Lower leg skin (tissue), 4 donors: ENCODE data around the gene ACSL1. TPM values are rescaled to one million over a fixed set of nuclear protein-coding genes. Genes with fewer than 3 reads are reported as not detected.
A peak's percentile ranks its signal among the peaks of the same experiment; 100 is the strongest.

ENCODE experiments used
- DNase-seq, 2 donors: peaks; one replicate each; pipeline ENCODE4 v3.0.0-alpha.2; 2019; ENCODE audit warnings: low spot score in 2 of 2
- H3K4me3 ChIP-seq: fragments of 200-600 bp; sonication (generic); 2 replicates; pipeline ENCODE4 v1.5.1; 2017; ENCODE audit warnings: mild to moderate bottlenecking, low read depth; ENCODE audit not compliant: poor library complexity, severe bottlenecking
- CTCF ChIP-seq, 3 donors: fragments of 450-650 bp; IDR thresholded peaks; one replicate each; pipeline ENCODE4 v1.5.1; 2016; ENCODE audit warnings: antibody characterized with exemption in 3 of 3, mild to moderate bottlenecking in 3 of 3, moderate library complexity in 2 of 3
- POLR2A ChIP-seq, 2 donors: fragments of 450-650 bp; IDR thresholded peaks; one replicate each; pipeline ENCODE4 v1.6.1; 2016 to 2017; ENCODE audit warnings: antibody characterized with exemption in 2 of 2, mild to moderate bottlenecking in 1 of 2, moderate library complexity in 1 of 2
- WGBS, 2 donors: methylation state at CpG; one replicate each; pipeline ENCODE4 v1.1.5; 2018; 5-methylcytosine and 5-hydroxymethylcytosine counted together
- intact Hi-C: fragments of 100-400 bp; cut with DNase I; formaldehyde crosslinking; loops from one replicate; pipeline ENCODE4 v1.15.0; 2023; ENCODE audit warnings: low total_unique reads
- total RNA-seq, 4 donors: library from RNA; depleted of rRNA; stranded (reverse); fragments of >200 nt; gene quantifications; one replicate each; pipeline ENCODE4 v1.1.0, GENCODE V29; 2016

Gene ACSL1
- total RNA-seq, 4 donors from 2014 or later, result 190 to 308 (median 266) TPM

- intact Hi-C loops, result no loop called here
- peak in 1 of 2 donors; percentile 45 for DNase-seq
- no peak for TF ChIP-seq POLR2A (IDR thresholded peaks at IDR 0.05)
- no peak for TF ChIP-seq CTCF (IDR thresholded peaks at IDR 0.05)
- WGBS, 2 donors, result 74 to 85% methylated on average over 6 of the region's 6 CpGs
- no peak overlapping the region for H3K4me3 ChIP-seq
Observed at GRCh38 chr4:184819786-184820185, 6.0 kb downstream of the ACSL1 start.

- WGBS, 2 donors, result 81 to 82% methylated on average over 4 of the region's 4 CpGs
- TF ChIP-seq POLR2A (IDR thresholded peaks at IDR 0.05) (no peak), CTCF (IDR thresholded peaks at IDR 0.05) (no peak)
- intact Hi-C loops, result no loop called here
- H3K4me3 ChIP-seq, result no peak overlapping the region
- peak in 1 of 2 donors; percentile 5 for DNase-seq
Observed at GRCh38 chr4:184818216-184818564, 7.6 kb downstream of the ACSL1 start.

- 74 to 76% methylated on average over 10 to 11 of the region's 11 CpGs for WGBS, 2 donors
- no peak overlapping the region for H3K4me3 ChIP-seq
- TF ChIP-seq POLR2A (IDR thresholded peaks at IDR 0.05) (no peak), CTCF (IDR thresholded peaks at IDR 0.05) (no peak)
- intact Hi-C loops, result no loop called here
- peak in 1 of 2 donors; percentile 77 for DNase-seq
Observed at GRCh38 chr4:184817494-184818215, 8.1 kb downstream of the ACSL1 start.

- H3K4me3 ChIP-seq, result no peak overlapping the region
- no peak for TF ChIP-seq CTCF (IDR thresholded peaks at IDR 0.05)
- no peak for TF ChIP-seq POLR2A (IDR thresholded peaks at IDR 0.05)
- no peak for DNase-seq
- intact Hi-C loops, result no loop called here
Observed at GRCh38 chr4:184816962-184817361, 8.8 kb downstream of the ACSL1 start.

GRCh38 chr4:184815046-184815877, 10.5 kb downstream of the ACSL1 start:
- intact Hi-C loops, result no loop called here
- no peak overlapping the region for H3K4me3 ChIP-seq
- DNase-seq, result peak; percentile 83 to 94
- TF ChIP-seq POLR2A (IDR thresholded peaks at IDR 0.05) (no peak), CTCF (IDR thresholded peaks at IDR 0.05) (no peak)
- WGBS, 2 donors, result 36 to 37% methylated on average over 11 of the region's 11 CpGs
